A549 (cell line): ENCODE results near the gene RNF152.

Source experiments
- CTCF ChIP-seq: fragments of >200 bp; sonication (Bioruptor Twin); formaldehyde crosslinking; IDR thresholded peaks from 3 replicates; pipeline ENCODE4 v1.5.1; 2016
- KDM5A ChIP-seq: fragments of 200-600 bp; sonication (generic); IDR thresholded peaks from 2 replicates; pipeline ENCODE4 v1.6.1; 2016; ENCODE audit warnings: antibody characterized with exemption, mild to moderate bottlenecking
- MAFK ChIP-seq: fragments of 450-650 bp; IDR thresholded peaks from 2 replicates; pipeline ENCODE4 v1.6.1; 2014; ENCODE audit not compliant: partially characterized antibody
- POLR2A ChIP-seq: IDR thresholded peaks from 2 replicates; pipeline ENCODE4 v1.6.1; 2012; ENCODE audit warnings: mild to moderate bottlenecking, low read length

GRCh38 chr18:61908661-61909060 lies 15.9 kb upstream of the RNF152 start:
- TF ChIP-seq KDM5A (no peak), POLR2A (no peak), CTCF (no peak), MAFK (no peak)
